BJ (cell line): ENCODE measurements around the gene ADGRG3. TPM values are rescaled to one million over a fixed set of nuclear protein-coding genes. Genes with fewer than 3 reads are reported as not detected.

Source experiments
- CTCF ChIA-PET: fragments of 350-600 bp; formaldehyde crosslinking; extraction: SDS; loops from one replicate; lab custom pipeline; 2021; ENCODE audit warnings: antibody characterized with exemption, inconsistent platforms; lab: Yijun Ruan, JAX
- POLR2A ChIA-PET: fragments of 300-600 bp; sonication (Branson Sonifier 250); formaldehyde crosslinking; extraction: SDS; loops from one replicate; lab custom pipeline; 2021; ENCODE audit warnings: antibody characterized with exemption; lab: Charles Lee
- DNase-seq: peaks from one replicate; pipeline ENCODE4 v3.0.0-alpha.2; 2011; ENCODE audit warnings: low read depth
- H3K27me3 ChIP-seq: 2 replicates; pipeline ENCODE4 v1.6.0; 2011; ENCODE audit warnings: low read length; ENCODE audit not compliant: control insufficient read depth, insufficient read depth
- H3K36me3 ChIP-seq: 2 replicates; pipeline ENCODE4 v1.5.1; 2011; ENCODE audit warnings: low read length; ENCODE audit not compliant: control insufficient read depth, insufficient read depth
- H3K4me3 ChIP-seq: 2 replicates; pipeline ENCODE4 v1.5.1; 2011; ENCODE audit warnings: low read depth, mild to moderate bottlenecking, control low read depth, low read length
- CTCF ChIP-seq: IDR thresholded peaks from 2 replicates; pipeline ENCODE4 v1.5.1; 2011; ENCODE audit warnings: low read depth, mild to moderate bottlenecking, control low read depth, inconsistent platforms, low read length, moderate library complexity; ENCODE audit not compliant: insufficient read depth
- polyA plus RNA-seq: library from polyadenylated mRNA; depleted of rRNA; stranded (reverse); fragments of >200 nt; gene quantifications from 2 replicates; pipeline ENCODE4 v1.2.3, GENCODE V29; 2011

Gene ADGRG3
- polyA plus RNA-seq, 1 experiment, result not detected

DNA sequence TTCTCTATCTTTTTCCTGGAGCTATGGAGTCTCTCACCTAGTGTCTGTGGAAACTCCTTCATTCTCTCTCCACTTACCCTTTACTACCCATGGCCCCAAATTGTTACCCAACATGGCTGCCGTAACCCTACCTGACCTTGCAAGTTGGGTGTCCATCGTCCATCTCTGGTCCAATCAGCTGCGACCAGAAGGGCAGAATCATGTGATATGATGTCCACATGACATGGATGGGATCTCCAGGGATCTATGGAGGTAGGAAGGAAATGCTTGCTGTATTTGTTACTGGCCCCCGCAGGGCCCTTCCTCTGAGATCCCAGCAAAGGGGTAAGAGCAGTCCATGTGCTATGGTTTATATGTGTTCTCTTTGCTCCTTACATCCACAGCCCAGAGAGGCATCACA is 18.5 kb downstream of the ADGRG3 start:
- Histone ChIP-seq H3K36me3 (no peaks in the 10 kb centered on the region), H3K4me3 (no peak overlapping the region), H3K27me3 (peaks cover 6% of the 10 kb centered on the region)
- no peak for TF ChIP-seq CTCF
- no peak for DNase-seq
- ChIA-PET CTCF (no interaction called here), POLR2A (no interaction called here)

DNA sequence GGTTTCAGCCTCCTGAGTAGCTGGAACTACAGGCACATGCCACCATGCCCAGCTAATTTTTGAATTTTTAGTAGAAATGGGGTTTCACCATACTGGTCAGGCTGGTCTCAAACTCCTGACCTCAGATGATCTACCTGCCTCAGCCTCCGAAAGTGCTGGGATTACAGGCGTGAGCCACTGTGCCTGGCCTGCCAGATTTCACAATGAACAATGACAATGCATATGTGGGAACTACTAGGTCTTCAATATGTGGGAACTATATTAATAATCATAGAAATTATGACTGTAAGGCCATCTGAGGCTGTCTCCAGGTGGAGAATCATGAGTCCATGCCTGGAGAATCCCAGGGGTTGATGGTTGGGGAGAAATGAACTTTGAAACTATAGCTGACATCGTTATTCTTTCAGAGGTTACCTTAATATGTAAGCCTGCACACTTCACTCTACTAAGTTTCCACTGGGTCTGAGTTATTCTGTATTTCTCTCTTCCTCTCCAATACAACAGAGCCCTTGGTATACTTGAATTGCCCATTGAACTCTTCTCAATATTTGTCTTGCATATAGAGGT is 19.3 kb downstream of the ADGRG3 start:
- ChIA-PET POLR2A (no interaction called here), CTCF (no interaction called here)
- TF ChIP-seq CTCF, result no peak
- DNase-seq, result no peak
- Histone ChIP-seq H3K4me3 (no peak overlapping the region), H3K27me3 (peaks cover 6% of the 10 kb centered on the region), H3K36me3 (no peaks in the 10 kb centered on the region)

- Histone ChIP-seq H3K4me3 (no peak overlapping the region), H3K27me3 (peaks cover 6% of the 10 kb centered on the region), H3K36me3 (no peaks in the 10 kb centered on the region)
- POLR2A ChIA-PET, result no interaction called here
- DNase-seq, result no peak
- TF ChIP-seq CTCF, result no peak
- CTCF ChIA-PET, result no interaction called here
Measured at GRCh38 chr16:57688487-57688986, 20.4 kb downstream of the ADGRG3 start.

DNA sequence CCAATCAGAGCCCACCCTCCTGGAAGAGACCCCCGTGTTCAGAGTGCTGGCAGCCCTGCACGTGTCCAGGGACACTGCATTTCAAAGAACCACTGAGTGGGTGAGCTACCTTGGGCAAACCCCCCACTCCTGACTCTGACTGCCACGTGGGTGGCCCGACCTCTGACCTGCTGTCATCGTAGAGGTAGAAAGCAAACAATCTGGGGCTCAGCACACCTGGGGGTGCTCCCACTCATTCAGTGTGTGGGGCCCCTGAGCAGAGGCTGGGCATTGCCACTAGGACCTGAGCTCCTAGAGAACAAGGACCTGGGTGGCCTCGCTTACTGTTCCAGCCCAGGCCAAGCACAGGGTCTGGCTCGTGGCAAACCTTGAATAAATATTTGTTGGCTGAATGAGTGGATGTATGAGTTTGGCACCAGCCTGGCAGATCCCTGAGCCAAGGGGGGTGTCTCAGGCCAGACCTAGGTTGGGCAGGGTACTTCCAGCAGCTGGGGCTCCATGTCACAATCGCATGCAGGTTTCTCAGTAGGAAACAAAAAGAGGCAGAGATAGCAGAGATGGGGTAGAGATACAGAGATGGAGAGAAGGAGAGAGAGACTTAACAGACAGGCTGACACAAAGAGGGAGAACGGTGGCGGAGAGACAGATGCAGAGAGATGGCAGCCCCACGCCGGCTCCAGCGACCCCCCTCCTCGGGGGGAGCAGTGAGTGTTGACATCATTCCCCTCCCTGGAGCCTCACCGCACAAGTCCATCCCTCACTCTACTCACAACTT is 21.1 kb downstream of the ADGRG3 start:
- Histone ChIP-seq H3K4me3 (no peak overlapping the region), H3K36me3 (no peaks in the 10 kb centered on the region), H3K27me3 (peaks cover 5% of the 10 kb centered on the region)
- CTCF ChIA-PET, result no interaction called here
- no peak for TF ChIP-seq CTCF
- POLR2A ChIA-PET, result no interaction called here
- DNase-seq, result no peak

GRCh38 chr16:57689762-57690558 is 21.9 kb downstream of the ADGRG3 start:
- no peak for DNase-seq
- Histone ChIP-seq H3K4me3 (no peak overlapping the region), H3K36me3 (no peaks in the 10 kb centered on the region), H3K27me3 (peaks cover 4% of the 10 kb centered on the region)
- no peak for TF ChIP-seq CTCF
- POLR2A ChIA-PET, result no interaction called here
- CTCF ChIA-PET, result interaction anchor here (1.3 kb wide), 1 partner anchor 35 kb away, joined by 3 read pairs; no protein-coding TSS in a partner anchor
